Lower leg skin (tissue), 4 donors: ENCODE measurements around the gene CTBP2. TPM values are rescaled to one million over a fixed set of nuclear protein-coding genes. Genes with fewer than 3 reads are reported as not detected.

ENCODE experiments used
- DNase-seq, 2 donors: peaks; one replicate each; pipeline ENCODE4 v3.0.0-alpha.2; 2019; ENCODE audit warnings: low spot score in 2 of 2
- H3K4me3 ChIP-seq: fragments of 200-600 bp; sonication (generic); 2 replicates; pipeline ENCODE4 v1.5.1; 2017; ENCODE audit warnings: mild to moderate bottlenecking, low read depth; ENCODE audit not compliant: poor library complexity, severe bottlenecking
- CTCF ChIP-seq, 3 donors: fragments of 450-650 bp; IDR thresholded peaks; one replicate each; pipeline ENCODE4 v1.5.1; 2016; ENCODE audit warnings: antibody characterized with exemption in 3 of 3, mild to moderate bottlenecking in 3 of 3, moderate library complexity in 2 of 3
- POLR2A ChIP-seq, 2 donors: fragments of 450-650 bp; IDR thresholded peaks; one replicate each; pipeline ENCODE4 v1.6.1; 2016 to 2017; ENCODE audit warnings: antibody characterized with exemption in 2 of 2, mild to moderate bottlenecking in 1 of 2, moderate library complexity in 1 of 2
- whole genome bisulfite sequencing, 2 donors: methylation state at CpG; one replicate each; pipeline ENCODE4 v1.1.5; 2018; 5-methylcytosine and 5-hydroxymethylcytosine counted together
- intact Hi-C: fragments of 100-400 bp; cut with DNase I; formaldehyde crosslinking; loops from one replicate; pipeline ENCODE4 v1.15.0; 2023; ENCODE audit warnings: low total_unique reads
- total RNA-seq, 4 donors: library from RNA; depleted of rRNA; stranded (reverse); fragments of >200 nt; gene quantifications; one replicate each; pipeline ENCODE4 v1.1.0, GENCODE V29; 2016

Gene CTBP2
- total RNA-seq, 4 donors from 2014 or later, result 30.3 to 39.5 (median 32.2) TPM

- TF ChIP-seq POLR2A (IDR thresholded peaks at IDR 0.05), result no peak
- TF ChIP-seq CTCF (IDR thresholded peaks at IDR 0.05), result no peak
- intact Hi-C loops, result no loop called here
- 97% methylated on average over 6 of the region's 6 CpGs for WGBS, 2 donors
These were observed 65.1 kb downstream of the CTBP2 start for GRCh38 chr10:125095228-125095627.

GRCh38 chr10:125094806-125095205 is 65.6 kb downstream of the CTBP2 start:
- no peak for DNase-seq
- WGBS, 2 donors, result 77 to 80% methylated on average over 8 of the region's 8 CpGs
- no peak for TF ChIP-seq POLR2A (IDR thresholded peaks at IDR 0.05)
- no peak for TF ChIP-seq CTCF (IDR thresholded peaks at IDR 0.05)
- intact Hi-C loops, result no loop called here
- no peak overlapping the region for H3K4me3 ChIP-seq

More at GRCh38 chr10:125095228-125095627, 65.1 kb downstream of the CTBP2 start:
- no peak overlapping the region for H3K4me3 ChIP-seq
- DNase-seq, result no peak

GRCh38 chr10:125093974-125094705 is 66.2 kb downstream of the CTBP2 start:
- intact Hi-C loops, result no loop called here
- TF ChIP-seq CTCF (IDR thresholded peaks at IDR 0.05) (no peak), POLR2A (IDR thresholded peaks at IDR 0.05) (no peak)
- DNase-seq, result no peak
- H3K4me3 ChIP-seq, result no peak overlapping the region
- WGBS, 2 donors, result 80% methylated on average over 21 of the region's 21 CpGs

- no peak overlapping the region for H3K4me3 ChIP-seq
- TF ChIP-seq CTCF (IDR thresholded peaks at IDR 0.05) (no peak), POLR2A (IDR thresholded peaks at IDR 0.05) (no peak)
- intact Hi-C loops, result no loop called here
- WGBS, 2 donors, result 60 to 63% methylated on average over 17 of the region's 17 CpGs
- peak; percentile 52 to 93 for DNase-seq
These were observed 67.0 kb downstream of the CTBP2 start for GRCh38 chr10:125093199-125093973.

GRCh38 chr10:125092564-125093031 is 67.8 kb downstream of the CTBP2 start:
- WGBS, 2 donors, result 95 to 98% methylated on average over 17 of the region's 17 CpGs
- intact Hi-C loops, result no loop called here
- no peak for TF ChIP-seq CTCF (IDR thresholded peaks at IDR 0.05)
- no peak for TF ChIP-seq POLR2A (IDR thresholded peaks at IDR 0.05)
- DNase-seq, result no peak
- no peak overlapping the region for H3K4me3 ChIP-seq
